WTC11 (cell line): Measurements from ENCODE around the gene RGCC. TPM values are rescaled to one million over a fixed set of nuclear protein-coding genes. Genes with fewer than 3 reads are reported as not detected.

Source experiments
- ATAC-seq: fragments of 200-7000 bp; cut with Tn5 transposase; 2 replicates; pipeline ENCODE4 v1.10.0; 2021; ENCODE audit warnings: mild to moderate bottlenecking, moderate library complexity
- CTCF ChIA-PET: fragments of 300-600 bp; sonication (Branson Sonifier 250); formaldehyde crosslinking; loops from one replicate; lab custom pipeline; 2021; ENCODE audit warnings: antibody characterized with exemption; lab: Charles Lee
- POLR2A ChIA-PET: fragments of 350-600 bp; sonication (Branson Sonifier 250); formaldehyde crosslinking; loops from one replicate; lab custom pipeline; 2021; ENCODE audit warnings: antibody characterized with exemption; lab: Charles Lee
- DNase-seq: peaks from one replicate; pipeline ENCODE4 v3.0.0; 2021; ENCODE audit warnings: low spot score
- H3K27ac Mint-ChIP-seq: 2 replicates; pipeline ENCODE4 v1.8.0; 2021; ENCODE audit warnings: mixed read lengths
- H3K27me3 Mint-ChIP-seq: 2 replicates; pipeline ENCODE4 v1.8.0; 2021; ENCODE audit warnings: low read depth, mild to moderate bottlenecking, moderate library complexity, mixed read lengths
- H3K36me3 Mint-ChIP-seq: 2 replicates; pipeline ENCODE4 v1.8.0; 2021; ENCODE audit warnings: mixed read lengths
- H3K4me1 Mint-ChIP-seq: 2 replicates; pipeline ENCODE4 v1.8.0; 2022; ENCODE audit warnings: mixed read lengths
- H3K4me3 Mint-ChIP-seq: 2 replicates; pipeline ENCODE4 v1.8.0; 2021; ENCODE audit warnings: mild to moderate bottlenecking, moderate library complexity, mixed read lengths
- H3K9me3 Mint-ChIP-seq: 2 replicates; pipeline ENCODE4 v1.8.0; 2021; ENCODE audit warnings: mixed read lengths
- ATF1 ChIP-seq: sonication (generic); formaldehyde crosslinking; IDR thresholded peaks from 2 replicates; pipeline ENCODE4 v1.8.1; 2023; ENCODE audit warnings: mild to moderate bottlenecking, moderate library complexity, missing genetic modification reagents
- ATF2 ChIP-seq: sonication (generic); formaldehyde crosslinking; IDR thresholded peaks from 2 replicates; pipeline ENCODE4 v1.8.1; 2022; ENCODE audit warnings: low read depth, missing genetic modification reagents, borderline replicate concordance
- CBFB ChIP-seq: sonication (generic); formaldehyde crosslinking; IDR thresholded peaks from 2 replicates; pipeline ENCODE4 v1.8.1; 2022; ENCODE audit warnings: mild to moderate bottlenecking, low read depth, missing genetic modification reagents
- EMX1 ChIP-seq: fragments of 250-450 bp; sonication (Bioruptor Pico); IDR thresholded peaks from 2 replicates; pipeline ENCODE4 v1.8.0; 2021; ENCODE audit warnings: mild to moderate bottlenecking
- HMGA2 ChIP-seq: fragments of 250-450 bp; sonication (Bioruptor Pico); IDR thresholded peaks from 2 replicates; pipeline ENCODE4 v1.4.0; 2021; ENCODE audit warnings: mild to moderate bottlenecking, moderate library complexity
- IRF2 ChIP-seq: sonication (generic); formaldehyde crosslinking; IDR thresholded peaks from 2 replicates; pipeline ENCODE4 v1.8.0; 2022; ENCODE audit warnings: low read depth, missing genetic modification reagents, borderline replicate concordance
- KAT7 ChIP-seq: sonication (generic); formaldehyde crosslinking; IDR thresholded peaks from 2 replicates; pipeline ENCODE4 v1.8.1; 2023; ENCODE audit warnings: missing genetic modification reagents, mild to moderate bottlenecking, borderline replicate concordance
- MXD4 ChIP-seq: fragments of 250-450 bp; sonication (Bioruptor Pico); IDR thresholded peaks from 2 replicates; pipeline ENCODE4 v1.8.0; 2021; ENCODE audit warnings: mild to moderate bottlenecking, moderate library complexity, borderline replicate concordance
- NR1H2 ChIP-seq: sonication (generic); formaldehyde crosslinking; IDR thresholded peaks from 2 replicates; pipeline ENCODE4 v1.9.0; 2021; ENCODE audit warnings: mild to moderate bottlenecking, moderate library complexity, missing genetic modification reagents
- NR2C2 ChIP-seq: sonication (generic); formaldehyde crosslinking; IDR thresholded peaks from 2 replicates; pipeline ENCODE4 v1.8.0; 2022; ENCODE audit warnings: mild to moderate bottlenecking, missing genetic modification reagents
- OVOL2 ChIP-seq: fragments of 250-450 bp; sonication (Bioruptor Pico); IDR thresholded peaks from 2 replicates; pipeline ENCODE4 v1.9.0; 2021; ENCODE audit warnings: mild to moderate bottlenecking, borderline replicate concordance
- TP53 ChIP-seq: sonication (generic); formaldehyde crosslinking; IDR thresholded peaks from 2 replicates; pipeline ENCODE4 v1.8.1; 2023; ENCODE audit warnings: mild to moderate bottlenecking, missing genetic modification reagents
- ZNF138 ChIP-seq: sonication (generic); formaldehyde crosslinking; conservative IDR thresholded peaks from 2 replicates; pipeline ENCODE4 v1.8.1; 2022; ENCODE audit warnings: mild to moderate bottlenecking, moderate library complexity, missing genetic modification reagents
- ZNF425 ChIP-seq: fragments of 250-450 bp; sonication (Bioruptor Pico); conservative IDR thresholded peaks from 2 replicates; pipeline ENCODE4 v1.9.0; 2021; ENCODE audit warnings: mild to moderate bottlenecking
- ZNF671 ChIP-seq: fragments of 250-450 bp; sonication (Bioruptor Pico); IDR thresholded peaks from 2 replicates; pipeline ENCODE4 v1.8.0; 2021; ENCODE audit warnings: mild to moderate bottlenecking
- total RNA-seq: library from RNA; stranded (reverse); gene quantifications from 3 replicates; pipeline ENCODE4 v1.2.3, GENCODE V29; 2021
- TF ChIP-seq, protein P1 (sequence below): sonication (generic); formaldehyde crosslinking; IDR thresholded peaks from 2 replicates; pipeline ENCODE4 v1.8.1; 2023; ENCODE audit warnings: mild to moderate bottlenecking, missing genetic modification reagents
- TF ChIP-seq, protein P2 (sequence below): sonication (generic); formaldehyde crosslinking; IDR thresholded peaks from 2 replicates; pipeline ENCODE4 v1.8.0; 2022; ENCODE audit warnings: mild to moderate bottlenecking, missing genetic modification reagents
- TF ChIP-seq, protein P3 (sequence below): fragments of 250-450 bp; sonication (Bioruptor Pico); IDR thresholded peaks from 2 replicates; pipeline ENCODE4 v1.9.0; 2021; ENCODE audit warnings: mild to moderate bottlenecking, borderline replicate concordance
- TF ChIP-seq, protein P4 (sequence below): sonication (generic); formaldehyde crosslinking; IDR thresholded peaks from 2 replicates; pipeline ENCODE4 v1.8.1; 2022; ENCODE audit warnings: low read depth, mild to moderate bottlenecking, moderate library complexity, missing genetic modification reagents, borderline replicate concordance

Gene RGCC
- total RNA-seq, 1 experiment from 2014 or later, result 0.48 TPM

DNA sequence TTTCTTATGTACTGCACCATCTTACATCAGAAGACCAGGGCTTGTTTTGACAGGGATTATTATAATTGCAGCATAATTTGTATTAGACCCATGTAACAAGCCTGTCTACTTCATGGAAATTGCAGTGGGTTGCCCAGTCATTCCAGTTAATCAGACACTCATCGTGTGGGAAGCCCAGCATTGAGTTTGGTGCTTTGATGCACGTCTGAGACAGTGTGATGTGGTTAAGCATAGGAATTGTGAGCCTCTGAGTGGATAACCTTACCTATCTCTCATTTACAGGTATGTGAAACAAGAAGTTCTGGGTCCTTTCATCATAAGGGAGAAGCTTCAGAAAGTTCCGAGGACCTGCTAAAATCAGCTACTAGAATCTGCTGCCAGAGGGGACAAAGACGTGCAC, 12.8 kb downstream of the RGCC start:
- Mint-ChIP-seq H3K9me3 (peaks cover 11% of the 10 kb centered on the region; the same call in 1 of the 2 replicates), H3K27ac (no peak overlapping the region), H3K36me3 (no peaks in the 10 kb centered on the region), H3K4me1 (peaks cover 10% of the 10 kb centered on the region), H3K27me3 (peaks cover 2% of the 10 kb centered on the region; the same call in 1 of the 2 replicates), H3K4me3 (no peak overlapping the region)
- POLR2A ChIA-PET, result no interaction called here
- ATAC-seq (no peak), DNase-seq (no peak)
- TF ChIP-seq OVOL2, result no peak
- TF ChIP-seq KAT7 (CRISPR knock-in tag), result no peak
- TF ChIP-seq TP53 (CRISPR knock-in tag), result no peak
- no peak for TF ChIP-seq NR2C2 (CRISPR knock-in tag)
- TF ChIP-seq, protein P1, sequence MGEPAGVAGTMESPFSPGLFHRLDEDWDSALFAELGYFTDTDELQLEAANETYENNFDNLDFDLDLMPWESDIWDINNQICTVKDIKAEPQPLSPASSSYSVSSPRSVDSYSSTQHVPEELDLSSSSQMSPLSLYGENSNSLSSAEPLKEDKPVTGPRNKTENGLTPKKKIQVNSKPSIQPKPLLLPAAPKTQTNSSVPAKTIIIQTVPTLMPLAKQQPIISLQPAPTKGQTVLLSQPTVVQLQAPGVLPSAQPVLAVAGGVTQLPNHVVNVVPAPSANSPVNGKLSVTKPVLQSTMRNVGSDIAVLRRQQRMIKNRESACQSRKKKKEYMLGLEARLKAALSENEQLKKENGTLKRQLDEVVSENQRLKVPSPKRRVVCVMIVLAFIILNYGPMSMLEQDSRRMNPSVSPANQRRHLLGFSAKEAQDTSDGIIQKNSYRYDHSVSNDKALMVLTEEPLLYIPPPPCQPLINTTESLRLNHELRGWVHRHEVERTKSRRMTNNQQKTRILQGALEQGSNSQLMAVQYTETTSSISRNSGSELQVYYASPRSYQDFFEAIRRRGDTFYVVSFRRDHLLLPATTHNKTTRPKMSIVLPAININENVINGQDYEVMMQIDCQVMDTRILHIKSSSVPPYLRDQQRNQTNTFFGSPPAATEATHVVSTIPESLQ, result no peak
- no peak for TF ChIP-seq NR1H2 (CRISPR knock-in tag)
- TF ChIP-seq, protein P2, sequence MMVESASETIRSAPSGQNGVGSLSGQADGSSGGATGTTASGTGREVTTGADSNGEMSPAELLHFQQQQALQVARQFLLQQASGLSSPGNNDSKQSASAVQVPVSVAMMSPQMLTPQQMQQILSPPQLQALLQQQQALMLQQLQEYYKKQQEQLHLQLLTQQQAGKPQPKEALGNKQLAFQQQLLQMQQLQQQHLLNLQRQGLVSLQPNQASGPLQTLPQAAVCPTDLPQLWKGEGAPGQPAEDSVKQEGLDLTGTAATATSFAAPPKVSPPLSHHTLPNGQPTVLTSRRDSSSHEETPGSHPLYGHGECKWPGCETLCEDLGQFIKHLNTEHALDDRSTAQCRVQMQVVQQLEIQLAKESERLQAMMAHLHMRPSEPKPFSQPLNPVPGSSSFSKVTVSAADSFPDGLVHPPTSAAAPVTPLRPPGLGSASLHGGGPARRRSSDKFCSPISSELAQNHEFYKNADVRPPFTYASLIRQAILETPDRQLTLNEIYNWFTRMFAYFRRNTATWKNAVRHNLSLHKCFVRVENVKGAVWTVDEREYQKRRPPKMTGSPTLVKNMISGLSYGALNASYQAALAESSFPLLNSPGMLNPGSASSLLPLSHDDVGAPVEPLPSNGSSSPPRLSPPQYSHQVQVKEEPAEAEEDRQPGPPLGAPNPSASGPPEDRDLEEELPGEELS (CRISPR knock-in tag), result no peak
- TF ChIP-seq ATF2 (CRISPR knock-in tag), result no peak
- TF ChIP-seq, protein P3, sequence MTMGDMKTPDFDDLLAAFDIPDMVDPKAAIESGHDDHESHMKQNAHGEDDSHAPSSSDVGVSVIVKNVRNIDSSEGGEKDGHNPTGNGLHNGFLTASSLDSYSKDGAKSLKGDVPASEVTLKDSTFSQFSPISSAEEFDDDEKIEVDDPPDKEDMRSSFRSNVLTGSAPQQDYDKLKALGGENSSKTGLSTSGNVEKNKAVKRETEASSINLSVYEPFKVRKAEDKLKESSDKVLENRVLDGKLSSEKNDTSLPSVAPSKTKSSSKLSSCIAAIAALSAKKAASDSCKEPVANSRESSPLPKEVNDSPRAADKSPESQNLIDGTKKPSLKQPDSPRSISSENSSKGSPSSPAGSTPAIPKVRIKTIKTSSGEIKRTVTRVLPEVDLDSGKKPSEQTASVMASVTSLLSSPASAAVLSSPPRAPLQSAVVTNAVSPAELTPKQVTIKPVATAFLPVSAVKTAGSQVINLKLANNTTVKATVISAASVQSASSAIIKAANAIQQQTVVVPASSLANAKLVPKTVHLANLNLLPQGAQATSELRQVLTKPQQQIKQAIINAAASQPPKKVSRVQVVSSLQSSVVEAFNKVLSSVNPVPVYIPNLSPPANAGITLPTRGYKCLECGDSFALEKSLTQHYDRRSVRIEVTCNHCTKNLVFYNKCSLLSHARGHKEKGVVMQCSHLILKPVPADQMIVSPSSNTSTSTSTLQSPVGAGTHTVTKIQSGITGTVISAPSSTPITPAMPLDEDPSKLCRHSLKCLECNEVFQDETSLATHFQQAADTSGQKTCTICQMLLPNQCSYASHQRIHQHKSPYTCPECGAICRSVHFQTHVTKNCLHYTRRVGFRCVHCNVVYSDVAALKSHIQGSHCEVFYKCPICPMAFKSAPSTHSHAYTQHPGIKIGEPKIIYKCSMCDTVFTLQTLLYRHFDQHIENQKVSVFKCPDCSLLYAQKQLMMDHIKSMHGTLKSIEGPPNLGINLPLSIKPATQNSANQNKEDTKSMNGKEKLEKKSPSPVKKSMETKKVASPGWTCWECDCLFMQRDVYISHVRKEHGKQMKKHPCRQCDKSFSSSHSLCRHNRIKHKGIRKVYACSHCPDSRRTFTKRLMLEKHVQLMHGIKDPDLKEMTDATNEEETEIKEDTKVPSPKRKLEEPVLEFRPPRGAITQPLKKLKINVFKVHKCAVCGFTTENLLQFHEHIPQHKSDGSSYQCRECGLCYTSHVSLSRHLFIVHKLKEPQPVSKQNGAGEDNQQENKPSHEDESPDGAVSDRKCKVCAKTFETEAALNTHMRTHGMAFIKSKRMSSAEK (CRISPR knock-in tag), result no peak
- no peak for TF ChIP-seq ZNF138
- TF ChIP-seq HMGA2, result no peak
- TF ChIP-seq ZNF671, result no peak
- TF ChIP-seq EMX1 (CRISPR knock-in tag), result no peak
- no peak for TF ChIP-seq ZNF425
- CTCF ChIA-PET, result interaction anchor here (1.2 to 1.5 kb wide), 2 partner anchors 11 to 12 kb away, joined by 4 to 5 read pairs; no protein-coding TSS in a partner anchor

GRCh38 chr13:41471785-41472184, 14.4 kb downstream of the RGCC start:
- DNase-seq, result no peak
- Mint-ChIP-seq H3K4me3 (no peak overlapping the region), H3K9me3 (peaks cover 13% of the 10 kb centered on the region; the same call in 1 of the 2 replicates), H3K27me3 (peaks cover 2% of the 10 kb centered on the region), H3K27ac (no peak overlapping the region), H3K36me3 (no peaks in the 10 kb centered on the region), H3K4me1 (peaks cover 10% of the 10 kb centered on the region)
- ATAC-seq, result no peak
- CTCF ChIA-PET, result no interaction called here
- TF ChIP-seq, protein P4, sequence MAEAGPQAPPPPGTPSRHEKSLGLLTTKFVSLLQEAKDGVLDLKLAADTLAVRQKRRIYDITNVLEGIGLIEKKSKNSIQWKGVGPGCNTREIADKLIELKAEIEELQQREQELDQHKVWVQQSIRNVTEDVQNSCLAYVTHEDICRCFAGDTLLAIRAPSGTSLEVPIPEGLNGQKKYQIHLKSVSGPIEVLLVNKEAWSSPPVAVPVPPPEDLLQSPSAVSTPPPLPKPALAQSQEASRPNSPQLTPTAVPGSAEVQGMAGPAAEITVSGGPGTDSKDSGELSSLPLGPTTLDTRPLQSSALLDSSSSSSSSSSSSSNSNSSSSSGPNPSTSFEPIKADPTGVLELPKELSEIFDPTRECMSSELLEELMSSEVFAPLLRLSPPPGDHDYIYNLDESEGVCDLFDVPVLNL (CRISPR knock-in tag), result no peak
- TF ChIP-seq MXD4 (CRISPR knock-in tag), result no peak
- TF ChIP-seq OVOL2, result no peak
- no peak for TF ChIP-seq IRF2 (CRISPR knock-in tag)
- no peak for TF ChIP-seq ATF1 (CRISPR knock-in tag)
- no peak for TF ChIP-seq CBFB (CRISPR knock-in tag)
- POLR2A ChIA-PET, result no interaction called here
